Endothelial cell (in vitro differentiated cells): ENCODE results near the gene KANSL1L. TPM values are rescaled to one million over a fixed set of nuclear protein-coding genes. Genes with fewer than 3 reads are reported as not detected.

ENCODE experiments used
- DNase-seq: peaks from one replicate; pipeline ENCODE4 v3.0.0; 2021; ENCODE audit warnings: low spot score
- H3K27ac Mint-ChIP-seq: one replicate; pipeline ENCODE4 v1.8.0; 2021; ENCODE audit warnings: mixed read lengths, inconsistent platforms; ENCODE audit not compliant: unreplicated experiment
- H3K27me3 Mint-ChIP-seq: one replicate; pipeline ENCODE4 v1.8.0; 2021; ENCODE audit warnings: mild to moderate bottlenecking, moderate library complexity, mixed read lengths, inconsistent platforms; ENCODE audit not compliant: unreplicated experiment
- H3K36me3 Mint-ChIP-seq: one replicate; pipeline ENCODE4 v1.8.0; 2021; ENCODE audit warnings: mild to moderate bottlenecking, low read depth, mixed read lengths, inconsistent platforms; ENCODE audit not compliant: unreplicated experiment
- H3K4me1 Mint-ChIP-seq: one replicate; pipeline ENCODE4 v1.8.0; 2021; ENCODE audit warnings: mild to moderate bottlenecking, mixed read lengths, inconsistent platforms; ENCODE audit not compliant: unreplicated experiment
- H3K4me3 Mint-ChIP-seq: one replicate; pipeline ENCODE4 v1.8.0; 2021; ENCODE audit warnings: mild to moderate bottlenecking, mixed read lengths, inconsistent platforms; ENCODE audit not compliant: unreplicated experiment
- H3K9me3 Mint-ChIP-seq: one replicate; pipeline ENCODE4 v1.8.0; 2021; ENCODE audit warnings: mixed read lengths, inconsistent platforms; ENCODE audit not compliant: unreplicated experiment
- total RNA-seq: library from RNA; stranded (reverse); fragmentation: NEBNext Ultra II Directional; extraction: Animal tissue kit (Norgen Biotek cat#: 25700); gene quantifications from one replicate; pipeline ENCODE4 v1.2.1, GENCODE V29; 2021; ENCODE audit not compliant: unreplicated experiment
- TF ChIP-seq, protein P1 (sequence below): fragments of 200-600 bp; sonication (generic); IDR thresholded peaks from one replicate; pipeline ENCODE4 v1.5.0; 2021; ENCODE audit warnings: antibody characterized with exemption; ENCODE audit not compliant: unreplicated experiment

KANSL1L gene
- total RNA-seq, 1 donor from 2014 or later: 13.0 TPM

DNA sequence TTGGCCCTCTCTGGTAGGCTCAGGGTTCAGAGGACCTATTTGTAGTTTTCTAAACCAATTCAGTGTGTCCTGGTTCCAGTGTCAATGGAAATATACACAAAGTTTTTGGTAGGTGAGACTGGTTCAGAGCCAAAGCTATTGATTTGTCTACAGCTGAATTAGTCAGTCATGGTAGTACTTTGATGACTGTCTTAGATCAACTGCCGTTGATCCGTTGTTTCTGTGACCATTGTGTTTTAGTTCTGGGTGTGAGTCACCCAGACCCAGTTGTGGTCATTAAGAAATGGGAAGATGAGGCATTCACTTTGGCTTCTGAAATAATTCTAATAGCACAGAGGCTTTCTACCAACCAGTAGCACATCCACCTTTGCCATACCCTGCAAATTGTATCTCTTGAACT is 184.8 kb downstream of the KANSL1L start:
- Mint-ChIP-seq H3K36me3 (no peaks in the 10 kb centered on the region), H3K9me3 (no peaks in the 10 kb centered on the region), H3K27me3 (no peaks in the 10 kb centered on the region), H3K4me3 (no peak overlapping the region), H3K27ac (no peak overlapping the region), H3K4me1 (peaks cover 13% of the 10 kb centered on the region)
- no peak for DNase-seq
- TF ChIP-seq, protein P1, sequence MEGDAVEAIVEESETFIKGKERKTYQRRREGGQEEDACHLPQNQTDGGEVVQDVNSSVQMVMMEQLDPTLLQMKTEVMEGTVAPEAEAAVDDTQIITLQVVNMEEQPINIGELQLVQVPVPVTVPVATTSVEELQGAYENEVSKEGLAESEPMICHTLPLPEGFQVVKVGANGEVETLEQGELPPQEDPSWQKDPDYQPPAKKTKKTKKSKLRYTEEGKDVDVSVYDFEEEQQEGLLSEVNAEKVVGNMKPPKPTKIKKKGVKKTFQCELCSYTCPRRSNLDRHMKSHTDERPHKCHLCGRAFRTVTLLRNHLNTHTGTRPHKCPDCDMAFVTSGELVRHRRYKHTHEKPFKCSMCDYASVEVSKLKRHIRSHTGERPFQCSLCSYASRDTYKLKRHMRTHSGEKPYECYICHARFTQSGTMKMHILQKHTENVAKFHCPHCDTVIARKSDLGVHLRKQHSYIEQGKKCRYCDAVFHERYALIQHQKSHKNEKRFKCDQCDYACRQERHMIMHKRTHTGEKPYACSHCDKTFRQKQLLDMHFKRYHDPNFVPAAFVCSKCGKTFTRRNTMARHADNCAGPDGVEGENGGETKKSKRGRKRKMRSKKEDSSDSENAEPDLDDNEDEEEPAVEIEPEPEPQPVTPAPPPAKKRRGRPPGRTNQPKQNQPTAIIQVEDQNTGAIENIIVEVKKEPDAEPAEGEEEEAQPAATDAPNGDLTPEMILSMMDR: no peak

DNA sequence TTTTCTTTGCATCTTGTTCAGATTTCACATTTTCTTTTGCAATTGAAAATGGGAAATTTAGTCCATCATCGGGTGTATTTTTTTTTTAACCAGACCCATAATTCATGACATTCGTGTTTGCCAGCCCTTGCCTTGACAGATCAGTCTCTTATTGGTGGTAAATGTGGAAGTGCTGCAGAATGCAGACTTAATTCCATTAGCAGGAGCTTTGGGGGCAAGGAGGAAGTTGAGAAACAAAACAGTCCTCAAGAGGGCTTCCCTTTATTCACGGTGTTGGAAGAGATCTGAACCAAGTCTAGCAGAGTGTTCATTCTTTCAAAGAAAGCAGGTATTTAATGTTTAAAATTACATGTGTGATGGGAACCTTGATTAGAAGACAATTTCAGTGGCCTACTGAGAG is 185.3 kb downstream of the KANSL1L start:
- DNase-seq: no peak
- no peak overlapping the region for H3K27ac Mint-ChIP-seq
- H3K9me3 Mint-ChIP-seq: no peaks in the 10 kb centered on the region
- peaks cover 13% of the 10 kb centered on the region for H3K4me1 Mint-ChIP-seq
- no peaks in the 10 kb centered on the region for H3K36me3 Mint-ChIP-seq
- no peaks in the 10 kb centered on the region for H3K27me3 Mint-ChIP-seq
- no peak overlapping the region for H3K4me3 Mint-ChIP-seq
- TF ChIP-seq, protein P1: no peak

DNA sequence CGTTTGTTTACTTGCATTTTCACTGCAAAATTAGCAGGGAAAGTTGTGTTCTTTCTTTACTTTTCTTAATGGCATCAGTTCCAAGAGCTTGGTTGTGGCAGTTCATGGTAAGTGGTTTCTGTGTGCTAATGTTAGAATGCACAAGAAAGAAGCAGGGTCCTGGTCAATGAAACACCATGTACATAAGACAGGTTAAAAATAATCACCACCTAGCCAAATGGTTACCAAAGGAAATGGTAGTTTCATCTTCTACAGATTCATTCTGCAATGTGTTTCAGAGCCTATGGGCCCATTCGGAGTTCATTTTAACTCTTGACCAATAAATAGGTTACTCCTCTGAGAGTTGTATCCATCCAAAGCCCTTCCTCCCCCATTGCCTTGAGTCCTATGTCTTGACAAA is 186.9 kb downstream of the KANSL1L start:
- Mint-ChIP-seq H3K9me3 (no peaks in the 10 kb centered on the region), H3K27me3 (no peaks in the 10 kb centered on the region), H3K4me3 (no peak overlapping the region), H3K27ac (no peak overlapping the region), H3K36me3 (no peaks in the 10 kb centered on the region), H3K4me1 (peaks cover 13% of the 10 kb centered on the region)
- TF ChIP-seq, protein P1: no peak
- DNase-seq: no peak

DNA sequence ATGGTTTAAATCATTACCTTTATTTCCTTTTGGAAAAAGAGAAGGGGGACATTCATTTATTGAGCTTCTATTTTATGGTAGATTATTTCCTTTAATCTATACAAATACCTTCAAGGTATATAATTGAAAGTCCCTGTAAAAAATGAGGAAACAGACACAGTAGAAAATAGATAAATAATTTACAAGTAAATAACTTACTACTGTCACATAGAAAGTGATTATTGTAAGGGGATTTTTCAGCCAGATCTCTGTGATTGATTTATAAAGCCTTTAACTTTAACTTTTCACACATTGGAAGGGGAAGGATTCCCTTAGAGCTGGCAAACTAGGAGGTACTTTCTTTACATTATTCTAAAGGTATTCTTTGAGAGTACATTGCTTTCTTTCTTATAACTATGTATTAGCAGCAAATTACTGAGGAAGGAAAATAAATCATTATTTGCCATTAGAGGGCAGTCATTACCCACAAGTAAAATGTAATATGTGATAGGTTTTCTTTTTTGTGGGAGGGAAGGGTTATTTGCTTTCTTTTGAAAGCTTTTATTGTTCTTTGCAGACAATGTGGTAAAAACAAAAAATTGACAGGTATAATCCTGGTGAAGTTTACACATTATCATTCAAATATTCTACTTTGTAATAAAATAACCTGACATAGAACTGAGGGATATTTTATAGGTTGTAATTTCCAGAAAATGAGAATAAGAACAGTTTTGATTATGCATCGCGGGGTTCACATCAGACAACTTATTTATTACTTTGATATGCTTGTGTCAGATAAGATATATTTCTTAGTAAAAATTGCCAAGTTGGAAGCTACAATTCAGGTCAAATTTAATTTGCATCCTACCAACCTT is 193.6 kb downstream of the KANSL1L start:
- no peak overlapping the region for H3K4me3 Mint-ChIP-seq
- H3K9me3 Mint-ChIP-seq: no peaks in the 10 kb centered on the region
- H3K27ac Mint-ChIP-seq: no peak overlapping the region
- TF ChIP-seq, protein P1: peak; percentile 59
- no peak for DNase-seq
- no peaks in the 10 kb centered on the region for H3K27me3 Mint-ChIP-seq
- no peaks in the 10 kb centered on the region for H3K36me3 Mint-ChIP-seq
- no peaks in the 10 kb centered on the region for H3K4me1 Mint-ChIP-seq

DNA sequence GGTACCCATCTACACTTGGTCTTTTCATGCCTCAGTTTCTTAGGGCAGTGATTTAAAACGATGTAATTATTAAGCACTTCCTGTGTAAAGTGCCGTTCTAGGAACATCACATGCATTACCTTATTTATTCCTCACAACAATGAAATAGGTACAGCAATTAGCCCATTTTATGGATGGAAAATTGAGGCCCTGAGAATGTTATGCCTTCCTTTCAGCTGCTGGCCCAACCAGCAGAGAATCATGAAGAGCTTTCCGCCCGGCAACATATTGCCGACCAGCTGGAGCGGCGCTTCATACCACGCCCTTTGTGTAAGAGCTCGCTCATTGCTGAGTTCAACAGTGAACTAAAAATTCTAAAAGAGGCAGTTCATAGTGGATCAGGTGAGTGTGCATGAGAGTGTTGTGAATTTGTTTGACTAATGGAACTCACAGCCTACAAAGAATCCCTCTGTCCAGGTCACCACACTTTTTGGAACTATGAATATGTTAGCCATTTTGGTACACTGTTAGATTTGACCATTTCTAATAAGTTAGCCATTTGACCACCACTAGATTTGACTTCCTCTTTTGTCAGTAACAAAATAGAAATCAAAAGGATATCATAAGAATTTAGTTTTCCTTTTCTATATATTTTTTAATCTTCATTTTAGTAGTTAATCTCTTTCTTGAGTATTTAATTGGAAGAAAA is 194.4 kb downstream of the KANSL1L start:
- no peaks in the 10 kb centered on the region for H3K4me1 Mint-ChIP-seq
- DNase-seq: no peak
- no peak overlapping the region for H3K27ac Mint-ChIP-seq
- H3K9me3 Mint-ChIP-seq: no peaks in the 10 kb centered on the region
- H3K27me3 Mint-ChIP-seq: no peaks in the 10 kb centered on the region
- no peak overlapping the region for H3K4me3 Mint-ChIP-seq
- H3K36me3 Mint-ChIP-seq: no peaks in the 10 kb centered on the region
- TF ChIP-seq, protein P1: no peak
